H1 (cell line): ENCODE measurements around the gene SMYD3. TPM values are rescaled to one million over a fixed set of nuclear protein-coding genes. Genes with fewer than 3 reads are reported as not detected.

Source experiments
- CHD7 ChIP-seq: fragments of 300-600 bp; sonication (generic); IDR thresholded peaks from 2 replicates; pipeline ENCODE4 v1.7.1; 2012; ENCODE audit warnings: low read length, moderate library complexity, mild to moderate bottlenecking, inconsistent platforms; ENCODE audit not compliant: insufficient replicate concordance
- CTCF ChIP-seq, 3 experiments: IDR thresholded peaks; 1 replicate in 2 of 3; 2 replicates in 1 of 3; pipeline versions ENCODE4 v1.5.1 to v1.6.1; 2011; ENCODE audit warnings: low read length in 3 of 3, mild to moderate bottlenecking in 3 of 3, inconsistent platforms in 2 of 3, low read depth in 1 of 3, moderate library complexity in 1 of 3; ENCODE audit not compliant: insufficient read depth in 1 of 3; ENCODE audit errors: control extremely low read depth in 1 of 3
- HDAC6 ChIP-seq: IDR thresholded peaks from one replicate; pipeline ENCODE4 v1.7.1; 2012; ENCODE audit warnings: low read depth, mild to moderate bottlenecking, inconsistent platforms, low read length, moderate library complexity
- JUND ChIP-seq: IDR thresholded peaks from 2 replicates; pipeline ENCODE4 v1.6.1; 2011; ENCODE audit warnings: mild to moderate bottlenecking, improper control_type of control experiment, low read length
- MAFK ChIP-seq: IDR thresholded peaks from 2 replicates; pipeline ENCODE4 v1.6.1; 2012; ENCODE audit warnings: low read depth, mild to moderate bottlenecking, improper control_type of control experiment, low read length
- NRF1 ChIP-seq: IDR thresholded peaks from 2 replicates; pipeline ENCODE4 v1.6.1; 2011; ENCODE audit warnings: mild to moderate bottlenecking, low read depth, low read length, improper control_type of control experiment
- SIX5 ChIP-seq: IDR thresholded peaks from 2 replicates; pipeline ENCODE4 v1.6.1; 2011; ENCODE audit warnings: mild to moderate bottlenecking, low read depth, low read length
- SP2 ChIP-seq: IDR thresholded peaks from 2 replicates; pipeline ENCODE4 v1.6.1; 2012; ENCODE audit warnings: mild to moderate bottlenecking, low read length, inconsistent platforms
- SP4 ChIP-seq: IDR thresholded peaks from 2 replicates; pipeline ENCODE4 v1.6.1; 2012; ENCODE audit warnings: low read length, inconsistent platforms
- ZNF274 ChIP-seq: IDR thresholded peaks from 2 replicates; pipeline ENCODE4 v1.7.0; 2012; ENCODE audit warnings: low read length, borderline replicate concordance; ENCODE audit errors: extremely low read depth
- polyA plus RNA-seq, 7 experiments: library from polyadenylated mRNA; depleted of rRNA in 3 of 7; stranded (reverse) in 5 of 7; unstranded in 2 of 7; fragments of >200 nt in 5 of 7; fragments of 200-250 nt in 2 of 7; gene quantifications; 1 replicate in 5 of 7; 2 replicates in 1 of 7; 4 replicates in 1 of 7; pipeline versions ENCODE4 v1.2.1 to v1.2.3, GENCODE V29; 2011 to 2013; ENCODE audit warnings: missing spikeins in 2 of 7, mixed read lengths in 2 of 7
- total RNA-seq: library from RNA; stranded (reverse); fragmentation: NEBNext Ultra II Directional; extraction: Animal tissue kit (Norgen Biotek cat#: 25700); gene quantifications from 2 replicates; pipeline ENCODE4 v1.2.1, GENCODE V29; 2021

Gene SMYD3
- total and polyA plus RNA-seq, 2 of the 8 experiments (the other 6 are each of a cell fraction or from before 2014, with no cell fraction given), result 17.3 to 25.4 TPM

GRCh38 chr1:245803666-245804037, 703.4 kb downstream of the SMYD3 start (continued):
- no peak for TF ChIP-seq CHD7
- no peak for TF ChIP-seq CTCF (IDR thresholded peaks at IDR 0.05; ENCODE audit: control extremely low read depth in 1 of 3, insufficient read depth in 1 of 3, low read depth in 1 of 3, low read length in 3 of 3)
- TF ChIP-seq SIX5, result no peak
- no peak for TF ChIP-seq MAFK
- no peak for TF ChIP-seq HDAC6
- no peak for TF ChIP-seq SP4
- no peak for TF ChIP-seq ZNF274
- no peak for TF ChIP-seq SP2
- no peak for TF ChIP-seq JUND
- TF ChIP-seq NRF1, result no peak
